Fibroblast of peridontal ligament (primary cell): ENCODE measurements around the gene TTC9C.
"Not testable (repeated sequence)": the region's sequence is repeated elsewhere in the genome, so short reads cannot be mapped to it uniquely, and the experiment has no call there.

ENCODE experiments used
- DNase-seq: peaks from one replicate; pipeline ENCODE4 v3.0.0-alpha.2; 2010; ENCODE audit errors: extremely low read depth

Gene TTC9C

DNA sequence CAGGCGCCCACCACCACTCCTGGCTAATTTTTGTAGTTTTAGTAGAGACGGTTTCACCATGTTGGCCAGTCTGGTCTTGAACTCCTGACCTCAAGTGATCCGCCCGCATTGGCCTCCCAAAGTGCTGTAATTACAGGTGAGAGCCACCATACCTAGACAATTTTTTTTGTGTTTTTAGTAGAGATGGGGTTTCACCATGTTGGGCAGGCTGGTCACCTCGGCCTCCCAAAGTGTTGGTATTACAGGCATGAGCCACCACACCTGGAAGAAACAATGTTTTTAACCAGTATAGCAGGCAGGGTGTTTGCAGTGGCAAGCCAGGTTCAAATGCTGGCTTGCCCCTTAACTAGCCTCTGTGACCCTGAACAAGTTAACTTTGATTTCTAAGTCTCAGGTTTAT is 21.6 kb downstream of the TTC9C start:
- DNase-seq: not testable (repeated sequence)

GRCh38 chr11:62752177-62752785 is 24.0 kb downstream of the TTC9C start:
- no peak for DNase-seq

DNA sequence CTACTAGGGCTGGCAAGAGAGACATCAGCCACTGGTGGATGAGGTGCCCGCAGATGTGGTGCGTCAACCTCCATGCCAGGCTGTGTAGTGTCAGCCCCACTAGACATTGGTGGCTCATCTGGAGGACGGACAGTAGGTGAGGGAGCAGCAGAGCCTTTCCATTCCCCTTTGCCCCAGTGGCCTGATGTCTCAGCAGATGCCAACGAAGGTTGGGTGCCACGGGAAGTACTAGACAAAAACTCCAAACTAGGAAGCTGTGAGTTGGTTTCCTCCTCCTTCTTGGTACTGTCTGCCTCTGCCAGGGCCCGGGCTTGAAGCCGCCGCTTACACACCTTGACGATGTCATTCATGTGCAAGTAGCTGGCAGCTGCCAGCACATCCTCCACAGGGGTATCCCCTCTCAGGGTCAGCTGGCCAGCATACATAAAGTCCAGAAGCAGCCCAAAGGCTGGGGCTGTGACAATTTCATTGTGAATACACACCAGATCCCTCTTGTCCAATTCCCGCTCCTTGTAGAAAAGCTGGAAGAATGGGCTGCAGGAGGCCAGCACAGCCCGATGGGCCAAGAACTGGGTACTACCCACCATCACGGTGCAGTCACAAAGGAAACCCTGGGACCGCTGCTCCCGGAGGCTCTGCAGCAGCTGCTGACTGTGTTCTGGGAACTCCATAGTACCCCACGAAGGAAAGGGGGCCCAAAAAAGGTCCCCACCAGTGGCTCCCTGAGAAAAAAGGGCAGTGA is 24.9 kb downstream of the TTC9C start:
- no peak for DNase-seq

DNA sequence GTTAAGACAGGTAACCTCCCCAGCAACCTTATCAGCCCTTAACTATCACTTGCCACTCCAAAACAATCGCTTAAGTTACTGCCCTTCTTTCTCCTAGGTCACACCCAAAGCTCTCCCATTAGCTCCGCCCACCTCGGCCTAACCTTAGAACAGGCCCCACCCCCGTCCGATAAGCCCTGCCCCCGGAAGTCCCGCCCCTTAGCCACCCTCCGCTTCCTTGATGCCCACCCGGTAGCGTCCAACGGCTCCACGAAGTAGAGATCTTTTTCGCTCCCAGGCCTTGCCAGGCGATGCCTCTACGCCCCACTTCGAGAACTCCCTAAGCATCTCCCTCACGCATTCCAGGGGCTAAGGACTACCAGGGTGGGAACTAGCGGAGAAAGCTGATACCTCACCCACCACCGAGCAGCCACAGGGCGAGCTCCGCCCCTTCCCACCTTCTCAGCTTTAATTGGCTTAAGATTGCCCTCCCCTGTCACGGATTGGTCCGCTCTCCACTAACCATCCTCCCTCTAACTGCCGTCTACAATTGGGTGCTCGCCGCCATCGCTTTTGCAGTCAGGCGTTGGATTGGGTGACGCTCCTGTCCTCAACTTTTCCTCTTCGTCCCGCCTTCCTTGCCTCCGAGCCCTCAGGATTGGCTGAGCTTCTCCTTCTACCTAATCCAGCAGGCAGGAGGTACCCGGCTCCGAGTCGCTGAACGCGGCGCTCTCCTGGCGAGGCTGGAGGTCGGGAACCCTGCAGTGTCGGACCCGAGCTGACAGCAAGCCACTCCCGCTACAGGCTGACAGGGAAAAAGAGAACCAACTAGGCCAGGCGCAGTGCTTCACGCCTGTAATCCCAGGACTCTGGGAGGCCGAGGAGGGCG is 25.7 kb downstream of the TTC9C start, which contains the start of gene ZBTB3:
Gene ZBTB3 (minus strand): TSS at position 425 of the 868 bp plus-strand sequence. CDS start 496 bp downstream, outside the sequence.
- peak; percentile 99 for DNase-seq

GRCh38 chr11:62755086-62755615 is 26.9 kb downstream of the TTC9C start:
- no peak for DNase-seq

DNA sequence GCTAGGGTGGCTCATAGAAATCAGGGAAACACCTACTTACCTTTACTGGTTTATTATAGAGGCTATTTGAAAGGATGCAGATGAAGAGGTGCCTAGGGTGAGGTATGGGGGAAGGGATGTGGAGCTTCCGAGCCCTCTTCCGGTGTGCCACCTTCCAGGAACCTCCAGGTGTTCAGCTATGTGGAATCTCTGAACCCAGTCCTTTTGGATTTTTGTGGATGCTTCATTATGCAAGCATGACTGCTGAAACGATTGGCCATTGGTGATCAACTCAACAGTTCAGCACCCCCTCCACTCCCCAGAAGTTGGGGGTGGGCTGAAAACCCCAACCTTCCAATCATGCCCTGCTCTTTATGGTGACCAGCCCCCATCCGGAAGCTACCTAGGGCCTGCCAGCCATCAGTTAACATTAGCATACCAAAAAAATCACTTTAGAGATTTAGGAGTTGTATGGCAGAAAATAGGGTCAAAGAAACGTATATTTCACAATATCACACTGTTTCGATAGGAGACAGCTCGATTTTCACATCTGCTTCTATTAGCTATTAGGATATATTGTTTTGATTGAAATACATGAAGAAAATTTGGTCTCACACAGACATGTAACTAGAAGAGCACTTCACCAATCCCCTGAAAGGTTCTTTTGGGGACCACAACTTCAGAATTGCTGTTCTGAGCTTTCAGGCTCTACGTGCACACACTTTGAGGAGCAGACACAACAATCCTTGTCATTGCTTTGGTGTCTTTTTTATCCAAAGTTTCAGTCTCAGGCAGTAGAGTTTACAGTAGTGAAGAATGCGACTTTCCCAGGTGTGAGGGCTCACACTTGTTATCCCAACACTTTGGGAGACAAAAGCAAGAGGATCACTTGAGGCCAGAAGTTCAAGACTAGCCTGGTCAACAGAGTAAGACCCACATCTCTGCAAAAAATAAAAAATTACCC is 29.8 kb downstream of the TTC9C start:
- DNase-seq: no peak

DNA sequence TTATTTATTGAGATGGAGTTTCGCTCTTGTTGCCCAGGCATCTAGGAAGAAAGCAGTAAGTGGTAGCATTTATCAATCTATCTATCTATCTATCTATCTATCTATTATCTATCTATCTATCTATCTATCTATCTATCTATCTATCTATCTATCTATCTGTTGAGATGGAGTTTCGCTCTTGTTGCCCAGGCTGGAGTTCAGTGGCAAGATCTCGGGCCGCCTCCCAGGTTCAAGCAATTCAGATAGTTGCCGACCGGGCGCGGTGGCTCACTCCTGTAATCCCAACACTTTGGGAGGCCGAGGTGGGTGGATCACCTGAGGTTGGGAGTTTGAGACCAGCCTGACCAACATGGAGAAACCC is 32.6 kb downstream of the TTC9C start:
- DNase-seq: not testable (repeated sequence)

- no peak for DNase-seq
These were observed 42.5 kb downstream of the TTC9C start for GRCh38 chr11:62770778-62771143.

- peak; percentile 96 for DNase-seq
These were observed 43.1 kb downstream of the TTC9C start, which contains the start of gene TAF6L for GRCh38 chr11:62771144-62772021. Gene TAF6L (plus strand): TSS chr11:62771396. CDS start chr11:62775784, 4,388 bp downstream.

DNA sequence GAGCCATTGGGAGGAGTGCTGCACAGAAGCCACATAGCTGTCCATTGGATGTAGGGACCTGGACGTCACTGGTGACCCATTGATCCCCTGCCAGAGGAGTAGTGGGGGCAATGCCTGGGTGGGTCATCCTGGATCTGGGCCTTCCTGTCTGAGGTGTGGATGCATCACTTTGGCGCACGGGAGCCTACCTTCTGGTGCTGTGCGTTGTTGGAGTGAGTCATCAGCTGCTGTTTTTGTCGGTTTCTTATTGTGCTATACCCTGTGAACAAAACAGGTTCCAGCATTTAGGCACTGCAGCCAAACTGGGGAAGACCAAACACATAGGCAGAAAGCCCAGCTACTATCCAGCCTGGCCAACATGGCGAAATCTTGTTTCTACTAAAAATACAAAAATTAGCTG is 46.1 kb downstream of the TTC9C start:
- no peak for DNase-seq

- no peak for DNase-seq
These were observed 47.4 kb downstream of the TTC9C start for GRCh38 chr11:62775646-62776045.

DNA sequence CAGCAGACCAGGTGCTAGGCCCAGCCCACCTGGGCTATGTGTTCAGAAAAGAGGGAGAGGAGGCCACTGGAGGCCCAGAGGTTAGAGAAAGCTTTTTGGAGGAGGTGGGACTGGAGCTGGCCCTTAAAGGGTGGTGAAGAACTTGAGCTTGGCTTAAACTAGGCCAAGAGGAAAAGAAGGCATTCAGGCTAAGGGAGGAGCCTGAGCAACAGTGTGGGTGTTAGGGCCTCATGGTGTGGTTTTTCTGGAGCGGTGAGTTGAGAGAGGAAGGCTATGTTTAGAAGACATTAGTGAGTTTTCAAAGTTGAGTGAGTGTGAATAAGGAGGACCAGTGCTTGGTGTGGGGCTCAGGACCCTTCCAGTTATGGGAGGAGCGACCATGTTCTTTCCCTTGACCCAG is 49.1 kb downstream of the TTC9C start:
- no peak for DNase-seq

DNA sequence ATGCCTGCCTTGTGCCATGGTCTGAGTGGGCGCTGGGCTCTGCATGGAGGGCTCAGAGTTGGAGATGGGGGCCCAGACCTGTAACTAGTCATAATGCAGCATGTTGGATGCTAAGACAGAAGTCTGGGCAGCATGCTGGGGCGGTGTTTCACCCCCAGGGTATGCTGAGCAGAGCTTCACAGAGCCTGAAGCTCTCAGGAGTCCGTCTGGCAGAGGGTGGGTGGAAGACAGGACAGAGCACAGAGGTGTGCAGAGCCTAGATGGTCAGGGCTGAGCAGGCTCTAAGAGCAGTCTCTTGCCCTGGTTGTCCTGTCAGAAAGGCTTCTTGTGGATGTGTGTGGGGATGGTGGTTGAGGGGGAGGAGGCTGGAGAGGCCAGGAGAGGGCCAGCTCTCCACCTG is 50.2 kb downstream of the TTC9C start:
- no peak for DNase-seq

- no peak for DNase-seq
These were observed 54.5 kb downstream of the TTC9C start for GRCh38 chr11:62782753-62783152.

- peak; percentile 68 for DNase-seq
These were observed 58.2 kb downstream of the TTC9C start for GRCh38 chr11:62786318-62787004.

DNA sequence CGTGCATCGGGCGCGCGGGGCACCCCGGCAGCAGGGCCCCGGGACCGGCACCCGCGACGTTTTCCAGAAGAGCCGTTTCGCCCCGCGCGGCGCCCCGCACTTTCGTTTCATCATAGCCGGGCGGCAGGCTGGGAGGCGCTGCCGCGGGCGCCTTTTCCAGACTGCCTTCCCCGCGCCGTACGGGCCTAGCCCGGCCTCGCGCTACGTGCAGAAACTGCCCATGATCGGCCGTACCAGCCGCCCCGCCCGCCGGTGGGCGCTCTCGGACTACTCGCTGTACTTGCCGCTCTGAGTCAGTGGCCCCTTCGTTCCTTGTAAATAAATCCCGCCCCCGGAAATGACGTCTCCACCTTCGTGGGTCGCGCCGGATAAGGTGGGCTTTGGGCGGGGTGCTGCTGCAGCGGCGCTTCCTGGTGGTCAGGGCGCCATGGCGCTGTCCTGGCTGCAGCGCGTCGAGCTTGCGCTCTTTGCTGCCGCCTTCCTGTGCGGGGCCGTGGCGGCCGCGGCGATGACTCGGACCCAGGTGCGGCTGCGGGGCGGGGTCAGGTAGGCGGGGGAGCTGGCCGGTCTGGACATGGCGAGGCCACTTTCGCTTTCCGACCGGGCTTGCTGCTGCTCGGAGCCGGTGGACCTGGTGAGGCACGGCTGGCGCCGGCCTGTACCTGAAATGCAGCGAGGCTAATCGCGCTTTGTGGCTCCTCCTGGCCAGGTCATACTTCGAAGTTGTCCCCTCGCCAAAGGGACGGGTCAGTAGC is 58.9 kb downstream of the TTC9C start, which contains the start of gene TMEM179B:
Gene TMEM179B (plus strand): TSS at position 398 of the 755 bp plus-strand sequence. CDS start 30 bp downstream, at position 428.
- DNase-seq: peak; percentile 96
